Suprapubic skin (tissue), 4 donors: Measurements from ENCODE around the gene SRSF6.

Source experiments
- POLR2A ChIP-seq, 2 donors: fragments of 450-650 bp; IDR thresholded peaks; one replicate each; pipeline ENCODE4 v1.6.1; 2017; ENCODE audit warnings: antibody characterized with exemption in 2 of 2, mild to moderate bottlenecking in 2 of 2, moderate library complexity in 2 of 2
- POLR2AphosphoS5 ChIP-seq, 3 donors: sonication (generic); formaldehyde crosslinking; IDR thresholded peaks; one replicate each; pipeline ENCODE4 v1.6.1; 2017; ENCODE audit warnings: antibody characterized with exemption in 3 of 3
- TF ChIP-seq, protein P1 (sequence below), 2 donors: fragments of 200-600 bp in 1 of 2; fragments of 450-650 bp in 1 of 2; sonication (generic) in 1 of 2; IDR thresholded peaks; one replicate each; pipeline ENCODE4 v1.5.1; 2016 to 2019; ENCODE audit warnings: antibody characterized with exemption in 2 of 2, mild to moderate bottlenecking in 1 of 2, moderate library complexity in 1 of 2

DNA sequence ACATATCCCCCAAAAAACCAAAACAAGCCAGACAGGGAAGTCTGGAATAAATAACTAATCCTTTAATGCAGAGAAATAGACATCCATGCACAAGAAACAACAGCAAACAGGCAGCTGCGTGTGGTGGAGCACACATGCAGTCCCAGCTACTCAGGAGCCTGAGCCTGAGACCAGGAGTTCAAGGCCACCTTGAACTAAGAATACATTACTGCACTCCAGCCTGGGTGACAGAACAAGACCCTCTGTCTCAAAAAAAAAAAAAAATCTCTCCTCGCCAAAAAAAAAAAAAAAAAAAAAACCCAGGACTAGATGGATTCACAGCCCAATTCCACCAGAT lies 48.2 kb upstream of the SRSF6 start:
- TF ChIP-seq, protein P1, sequence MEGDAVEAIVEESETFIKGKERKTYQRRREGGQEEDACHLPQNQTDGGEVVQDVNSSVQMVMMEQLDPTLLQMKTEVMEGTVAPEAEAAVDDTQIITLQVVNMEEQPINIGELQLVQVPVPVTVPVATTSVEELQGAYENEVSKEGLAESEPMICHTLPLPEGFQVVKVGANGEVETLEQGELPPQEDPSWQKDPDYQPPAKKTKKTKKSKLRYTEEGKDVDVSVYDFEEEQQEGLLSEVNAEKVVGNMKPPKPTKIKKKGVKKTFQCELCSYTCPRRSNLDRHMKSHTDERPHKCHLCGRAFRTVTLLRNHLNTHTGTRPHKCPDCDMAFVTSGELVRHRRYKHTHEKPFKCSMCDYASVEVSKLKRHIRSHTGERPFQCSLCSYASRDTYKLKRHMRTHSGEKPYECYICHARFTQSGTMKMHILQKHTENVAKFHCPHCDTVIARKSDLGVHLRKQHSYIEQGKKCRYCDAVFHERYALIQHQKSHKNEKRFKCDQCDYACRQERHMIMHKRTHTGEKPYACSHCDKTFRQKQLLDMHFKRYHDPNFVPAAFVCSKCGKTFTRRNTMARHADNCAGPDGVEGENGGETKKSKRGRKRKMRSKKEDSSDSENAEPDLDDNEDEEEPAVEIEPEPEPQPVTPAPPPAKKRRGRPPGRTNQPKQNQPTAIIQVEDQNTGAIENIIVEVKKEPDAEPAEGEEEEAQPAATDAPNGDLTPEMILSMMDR (IDR thresholded peaks at IDR 0.05) = no peak
- TF ChIP-seq POLR2A (IDR thresholded peaks at IDR 0.05) (no peak), POLR2AphosphoS5 (IDR thresholded peaks at IDR 0.05) (no peak)
